Fibroblast of skin of right biceps (primary cell): ENCODE results near the gene ADAM12.
"Not testable (repeated sequence)": the region's sequence is repeated elsewhere in the genome, so short reads cannot be mapped to it uniquely, and the experiment has no call there.

Experiments used
- DNase-seq: peaks from one replicate; pipeline ENCODE4 v3.0.0-alpha.2; 2013

The ADAM12 gene

DNA sequence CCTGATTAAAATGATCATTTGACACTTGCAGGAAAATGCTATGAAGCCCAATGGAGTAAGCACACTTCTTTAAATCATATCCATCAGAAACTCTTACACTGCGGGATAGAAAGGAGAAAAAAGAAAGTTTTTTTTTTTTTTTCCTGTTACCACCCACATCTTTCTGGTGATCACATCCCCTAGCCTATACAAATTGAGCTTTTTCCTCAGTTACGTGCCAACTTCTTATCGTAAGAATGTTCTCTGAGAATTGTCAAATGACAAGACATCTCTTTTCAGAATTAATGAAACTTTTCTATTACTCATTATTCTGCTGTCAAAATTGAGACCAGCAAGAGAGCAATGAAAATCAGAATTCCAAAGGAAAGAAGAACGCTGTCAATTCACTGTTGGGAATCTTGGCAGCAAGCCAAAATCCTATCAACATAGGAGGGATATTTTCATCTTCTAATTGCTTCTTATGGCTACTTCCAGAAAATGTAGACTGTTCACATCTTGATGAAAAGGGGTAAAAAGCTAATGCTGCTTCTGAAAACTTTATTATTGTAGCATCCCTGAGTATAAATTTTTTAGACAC lies 179.5 kb downstream of the ADAM12 start:
- peak; percentile 67 for DNase-seq

DNA sequence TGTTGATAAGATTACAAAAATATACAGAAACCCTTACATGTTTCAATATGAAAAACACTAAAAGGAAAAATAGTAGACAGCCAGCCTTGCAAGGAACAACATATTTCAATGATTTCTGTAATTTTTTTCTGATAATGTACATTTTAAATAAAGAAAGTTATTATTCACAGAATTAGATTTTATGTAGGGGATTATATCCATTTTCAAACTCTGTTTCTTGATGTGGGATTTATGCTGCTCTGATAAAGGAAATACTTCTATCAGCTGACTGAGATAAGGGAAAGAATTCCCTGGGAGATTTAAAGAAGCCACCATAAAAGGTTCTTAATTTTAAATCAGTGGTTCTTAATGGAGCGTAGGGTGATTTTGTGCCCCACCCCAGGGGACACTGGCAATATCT lies 180.4 kb downstream of the ADAM12 start:
- DNase-seq: no peak

DNA sequence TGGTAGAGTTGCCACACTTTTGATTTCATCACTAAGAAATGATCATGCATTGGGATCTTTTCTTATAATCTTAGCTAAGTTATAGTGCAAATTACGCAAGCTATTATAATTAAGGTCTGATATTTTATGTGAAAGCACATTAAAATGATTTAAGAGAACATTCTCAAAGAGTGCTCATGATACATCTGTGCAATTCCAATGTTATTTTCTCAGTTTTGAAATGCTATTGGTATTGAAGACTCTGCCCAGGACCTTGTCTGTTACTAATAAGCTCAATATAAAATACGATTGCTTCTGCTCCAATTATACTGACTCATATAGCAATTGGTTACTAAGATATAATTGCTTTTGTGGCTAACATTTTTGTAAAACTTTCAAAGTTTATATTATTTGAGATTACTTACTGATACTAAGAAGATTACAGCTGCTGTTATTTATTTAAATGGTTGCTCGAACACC lies 180.9 kb downstream of the ADAM12 start:
- peak; percentile 70 for DNase-seq

DNA sequence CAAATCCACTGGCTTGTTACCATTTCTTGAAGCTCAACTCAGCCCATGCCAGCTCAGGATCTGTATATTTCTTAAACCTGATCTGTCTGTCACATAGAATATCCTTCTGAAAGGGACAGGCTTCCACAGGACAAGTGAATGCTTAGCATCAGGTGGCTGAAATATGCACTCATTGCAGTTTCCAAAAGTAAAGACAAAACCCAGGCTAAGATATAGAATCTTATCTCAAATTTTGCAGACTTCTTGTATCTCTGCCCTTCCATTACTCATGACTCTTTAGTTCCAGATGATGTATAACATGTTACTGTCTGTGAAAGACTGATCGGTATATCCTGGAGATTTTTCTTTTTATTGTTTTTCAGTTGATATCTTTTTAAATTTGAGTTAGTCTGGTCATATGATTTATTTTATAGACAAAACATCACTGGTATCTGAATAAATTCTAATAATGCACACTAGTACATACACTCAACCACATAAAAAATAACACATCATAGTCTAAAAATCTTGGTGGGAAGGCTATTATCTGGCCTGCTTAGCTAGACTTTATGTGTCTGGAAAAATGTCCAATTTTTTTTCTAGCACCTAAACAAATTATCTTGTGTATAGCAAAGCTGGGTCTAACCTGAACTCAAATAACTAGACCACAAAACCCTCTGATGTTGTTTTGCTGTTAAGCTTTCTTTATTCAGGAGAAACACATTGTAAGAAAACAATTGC lies 182.6 kb downstream of the ADAM12 start:
- DNase-seq: peak; percentile 47

DNA sequence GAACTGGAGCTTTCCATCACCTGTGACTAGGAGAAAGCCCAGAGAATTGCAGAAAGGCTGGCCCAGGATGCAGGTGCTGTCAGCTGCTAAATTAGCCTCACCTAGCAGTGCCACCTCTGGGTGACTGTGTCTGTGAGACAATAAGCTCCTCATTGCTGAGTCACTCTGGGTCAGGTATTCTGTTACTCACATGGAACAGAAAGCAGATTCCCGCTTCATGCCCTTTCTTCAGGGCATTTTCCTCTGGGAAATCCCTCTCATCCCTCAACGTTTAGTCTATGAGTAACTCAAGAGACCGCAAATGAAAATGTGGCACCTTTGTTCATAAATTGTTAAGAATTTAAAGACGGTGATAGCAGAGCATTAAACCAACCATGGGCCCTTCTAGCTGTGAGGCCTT lies 184.0 kb downstream of the ADAM12 start:
- DNase-seq: no peak

DNA sequence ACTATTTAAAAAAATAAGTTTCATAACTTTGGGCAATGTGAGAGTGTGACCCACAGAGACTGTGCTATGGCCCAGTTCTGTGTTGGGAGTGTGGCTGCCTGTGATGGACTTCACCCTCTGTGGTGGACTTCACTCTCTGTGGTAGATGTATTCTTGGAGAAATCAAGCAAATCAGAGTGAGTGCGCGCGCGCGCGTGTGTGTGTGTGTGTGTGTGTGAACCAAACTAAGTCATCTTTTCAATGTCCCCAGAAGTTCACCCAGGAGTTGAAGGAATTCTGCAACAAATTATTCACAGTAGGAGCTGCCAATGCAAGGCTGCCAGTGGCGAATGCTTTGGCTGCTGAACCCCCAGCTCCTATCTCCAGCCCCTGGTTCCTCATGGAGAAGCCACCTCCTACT lies 184.5 kb downstream of the ADAM12 start:
- peak; percentile 41 for DNase-seq

GRCh38 chr10:126201603-126202002 lies 186.7 kb downstream of the ADAM12 start:
- no peak for DNase-seq

DNA sequence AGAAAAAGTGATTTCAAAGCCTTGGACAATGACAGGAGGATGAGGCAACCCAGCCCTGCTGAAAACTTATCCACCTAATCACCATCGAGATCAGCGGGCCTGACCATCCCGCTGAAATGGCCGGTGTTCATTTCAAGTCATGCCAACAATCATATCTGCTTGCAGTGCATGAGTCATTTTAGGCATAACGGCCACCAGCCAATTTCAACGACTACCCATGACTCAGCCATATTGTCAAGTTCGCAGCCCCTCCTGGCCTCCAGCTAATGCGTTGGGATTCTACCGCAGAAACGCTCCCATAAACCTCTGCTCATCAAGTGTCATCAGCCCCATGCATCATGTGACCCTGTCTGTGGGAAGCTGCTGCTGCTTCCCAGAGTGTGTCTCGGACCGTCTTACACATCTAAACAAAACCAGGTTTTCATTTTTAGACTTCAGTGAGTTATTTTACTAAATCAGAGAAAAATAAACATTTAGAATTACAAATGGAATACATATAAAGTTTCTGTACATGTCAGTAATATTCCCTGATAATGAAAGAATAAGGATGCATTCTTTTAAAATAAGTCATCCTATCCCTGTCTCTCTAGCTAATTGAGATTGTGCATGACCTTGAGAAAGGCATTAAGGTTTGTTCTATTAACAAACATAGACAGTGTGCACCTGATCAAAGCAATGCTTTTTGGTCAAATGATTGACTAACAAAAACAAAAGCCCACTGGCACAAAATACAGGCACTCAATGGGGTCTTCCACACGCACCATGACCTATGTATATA lies 188.9 kb downstream of the ADAM12 start:
- peak; percentile 98 for DNase-seq

DNA sequence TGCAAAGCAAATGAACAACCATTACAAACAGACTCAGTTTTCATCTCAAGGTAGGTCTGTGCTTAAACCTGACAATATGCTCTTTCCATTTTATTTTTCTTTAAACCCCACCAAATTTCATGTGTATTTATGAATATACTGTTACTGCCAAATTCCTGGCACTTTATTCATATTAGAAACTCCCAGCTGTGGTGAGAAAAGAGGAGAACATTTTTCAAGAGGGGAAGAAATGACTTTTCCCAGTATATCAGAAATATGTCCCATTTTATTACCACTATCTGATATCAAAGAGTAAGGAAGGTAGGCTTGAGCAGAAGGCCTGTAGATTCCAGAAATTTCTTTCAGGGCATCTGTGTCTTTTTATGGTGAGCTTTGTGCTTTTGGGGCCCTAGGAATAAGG lies 189.6 kb downstream of the ADAM12 start:
- no peak for DNase-seq

- no peak for DNase-seq
Observed at GRCh38 chr10:126197036-126197543, 191.2 kb downstream of the ADAM12 start.

DNA sequence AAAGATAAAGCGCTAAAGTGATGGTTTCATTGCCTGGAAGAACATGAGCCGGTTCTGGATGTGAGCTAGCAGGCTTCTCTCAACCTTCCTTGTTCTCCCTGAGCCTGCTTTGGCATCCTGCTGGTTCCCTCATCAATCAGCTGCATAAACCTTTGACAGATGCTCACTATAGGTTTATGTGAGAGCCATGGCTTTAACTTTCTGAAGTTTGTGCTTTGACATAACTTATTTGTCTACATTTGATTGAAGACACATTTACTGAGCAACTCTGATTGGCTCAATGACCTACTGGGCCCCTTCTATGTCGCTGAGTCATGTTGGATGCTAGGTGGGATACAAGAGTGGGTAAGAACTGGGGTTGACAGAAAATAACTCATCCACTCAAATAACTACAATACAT lies 192.0 kb downstream of the ADAM12 start:
- DNase-seq: peak; percentile 54

- no peak for DNase-seq
Observed at GRCh38 chr10:126191192-126191591, 197.1 kb downstream of the ADAM12 start.

- no peak for DNase-seq
Observed at GRCh38 chr10:126188679-126189200, 199.5 kb downstream of the ADAM12 start.

- no peak for DNase-seq
Observed at GRCh38 chr10:126187399-126187798, 200.9 kb downstream of the ADAM12 start.

- DNase-seq: peak; percentile 36
Observed at GRCh38 chr10:126186766-126187165, 201.5 kb downstream of the ADAM12 start.

GRCh38 chr10:126185676-126186447 lies 202.4 kb downstream of the ADAM12 start:
- DNase-seq: no peak

GRCh38 chr10:126181626-126182025 lies 206.7 kb downstream of the ADAM12 start:
- DNase-seq: no peak

DNA sequence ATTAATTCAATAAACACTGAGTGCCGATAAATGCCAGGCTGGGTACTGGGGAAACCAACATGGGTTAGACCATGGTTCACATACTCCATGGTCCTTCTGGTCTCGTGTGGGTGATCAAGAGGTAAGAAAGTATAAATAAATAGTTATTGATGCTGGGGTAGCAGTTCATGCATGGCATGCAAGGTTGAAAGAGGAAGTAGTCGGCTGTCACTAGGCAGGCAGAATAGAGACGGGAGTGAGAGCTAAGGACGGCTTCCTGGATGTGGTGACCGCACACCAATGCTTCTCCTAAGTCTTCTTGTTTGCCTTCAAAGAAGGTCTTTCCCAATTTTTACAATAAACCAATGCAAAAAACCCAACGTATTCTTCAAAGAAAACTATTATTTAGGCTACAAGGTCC lies 208.6 kb downstream of the ADAM12 start:
- no peak for DNase-seq

DNA sequence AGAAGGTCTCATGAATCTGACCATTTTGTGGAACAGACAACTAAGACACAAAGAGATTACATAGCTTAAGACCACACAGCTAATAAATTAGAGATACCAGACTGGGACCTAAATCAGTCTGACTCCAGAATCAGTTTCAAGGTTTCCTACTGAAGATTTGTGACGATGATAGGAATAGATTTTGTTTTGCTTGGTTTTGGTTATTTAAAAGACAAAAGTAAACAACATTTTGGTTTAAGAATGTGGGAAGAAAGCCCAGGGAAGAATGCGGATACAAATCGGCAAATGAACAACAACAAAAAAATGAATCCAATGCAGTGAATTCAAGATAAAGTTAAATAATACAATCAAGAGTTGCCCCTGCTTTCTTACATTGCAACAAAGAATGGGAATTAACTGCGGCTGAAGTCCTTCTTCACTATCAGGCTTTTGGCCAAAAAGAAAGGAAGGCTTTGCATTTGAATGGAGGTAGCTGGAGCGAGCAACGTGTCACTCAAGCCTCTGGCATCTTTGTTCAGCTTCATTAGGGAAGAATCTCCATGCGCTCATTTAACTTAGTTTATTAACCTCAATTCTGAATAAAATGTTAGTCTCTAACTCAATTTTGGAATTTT lies 210.8 kb downstream of the ADAM12 start:
- no peak for DNase-seq

DNA sequence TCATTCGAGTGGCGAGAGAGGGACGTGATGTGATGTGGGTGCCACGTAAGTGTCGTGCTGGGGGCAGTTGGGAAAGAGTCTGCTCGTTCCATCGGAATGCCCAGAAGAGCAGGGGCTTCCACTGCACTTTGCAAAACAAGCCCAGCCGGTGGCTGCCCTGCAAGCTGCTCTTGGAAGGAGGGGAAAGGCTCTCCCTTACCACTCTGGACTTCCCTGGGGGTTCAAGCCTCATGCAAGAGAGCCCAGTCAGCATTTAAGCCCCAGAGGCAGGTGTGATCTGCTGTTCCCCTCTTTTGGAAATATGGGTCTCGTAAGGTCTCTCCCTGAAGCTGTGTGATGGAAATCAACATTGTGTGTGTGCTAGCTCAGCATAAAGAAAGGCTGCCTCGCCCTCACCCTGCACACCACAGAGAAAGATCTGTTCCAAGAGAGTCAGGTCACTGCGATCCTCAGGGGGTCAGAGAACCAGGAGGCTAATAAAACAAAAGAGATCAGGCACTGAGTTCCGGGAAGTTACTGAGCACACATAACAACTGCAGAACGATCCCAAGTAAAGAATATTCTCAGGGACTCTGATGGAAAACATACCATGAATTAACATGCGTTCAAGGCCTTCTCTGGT lies 212.5 kb downstream of the ADAM12 start:
- DNase-seq: no peak

DNA sequence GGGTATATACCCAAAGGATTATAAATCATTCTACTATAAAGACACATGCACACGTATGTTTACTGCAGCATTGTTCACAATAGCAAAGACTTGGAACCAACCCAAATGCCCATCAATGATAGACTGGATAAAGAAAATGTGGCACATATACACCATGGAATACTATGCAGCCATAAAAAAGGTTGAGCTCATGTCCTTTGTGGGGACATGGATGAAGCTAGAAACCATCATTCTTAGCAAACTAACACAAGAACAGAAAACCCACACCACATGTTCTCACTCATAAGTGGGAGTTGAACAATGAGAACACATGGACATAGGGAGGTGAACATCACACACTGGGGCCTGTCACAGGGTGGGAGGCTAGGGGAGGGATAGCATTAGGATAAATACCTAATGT lies 215.5 kb downstream of the ADAM12 start:
- DNase-seq: not testable (repeated sequence)

DNA sequence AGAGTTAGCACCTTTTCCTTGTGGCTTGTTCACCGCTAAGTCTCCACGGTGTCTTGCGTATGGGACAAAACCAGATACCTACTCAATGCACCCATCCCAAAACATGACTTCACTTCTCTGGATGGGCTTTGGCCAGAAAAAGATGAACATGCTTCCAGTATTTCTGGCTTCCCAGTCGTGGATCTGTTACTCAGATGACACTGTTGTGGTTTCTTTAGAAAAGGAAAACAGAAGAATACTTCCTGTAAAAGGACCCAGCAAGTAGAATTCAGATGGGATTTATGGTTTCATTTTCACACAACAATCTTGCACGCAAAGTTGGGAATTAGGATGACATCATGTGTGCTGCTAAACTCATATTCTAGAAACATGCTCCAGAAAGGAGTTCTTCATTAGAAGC lies 216.7 kb downstream of the ADAM12 start:
- peak; percentile 97 for DNase-seq
